T-helper 2 cell treated with Interferon-gamma antibody and Interleukin-4, amounts not matched to agents 5 μg/mL and 100 μg/mL, for 36 hours (primary cell): ENCODE measurements around the gene EP300.
"Not testable (repeated sequence)": the region's sequence is repeated elsewhere in the genome, so short reads cannot be mapped to it uniquely, and the experiment has no call there.

Experiments used
- DNase-seq: peaks from one replicate; pipeline ENCODE4 v3.0.0; 2021; ENCODE audit warnings: low spot score
- H3K27ac Mint-ChIP-seq: one replicate; pipeline ENCODE4 v1.8.0; 2021; ENCODE audit warnings: mild to moderate bottlenecking, mixed read lengths
- H3K27me3 Mint-ChIP-seq: one replicate; pipeline ENCODE4 v1.8.0; 2021; ENCODE audit warnings: low read depth, mixed read lengths
- H3K36me3 Mint-ChIP-seq: one replicate; pipeline ENCODE4 v1.8.0; 2021; ENCODE audit warnings: low read depth, mixed read lengths
- H3K4me1 Mint-ChIP-seq: one replicate; pipeline ENCODE4 v1.8.0; 2021; ENCODE audit warnings: low read depth, mixed read lengths
- H3K4me3 Mint-ChIP-seq: one replicate; pipeline ENCODE4 v1.8.0; 2022; ENCODE audit warnings: mild to moderate bottlenecking, moderate library complexity, mixed read lengths
- H3K9me3 Mint-ChIP-seq: one replicate; pipeline ENCODE4 v1.8.0; 2021; ENCODE audit warnings: mixed read lengths

EP300 gene

DNA sequence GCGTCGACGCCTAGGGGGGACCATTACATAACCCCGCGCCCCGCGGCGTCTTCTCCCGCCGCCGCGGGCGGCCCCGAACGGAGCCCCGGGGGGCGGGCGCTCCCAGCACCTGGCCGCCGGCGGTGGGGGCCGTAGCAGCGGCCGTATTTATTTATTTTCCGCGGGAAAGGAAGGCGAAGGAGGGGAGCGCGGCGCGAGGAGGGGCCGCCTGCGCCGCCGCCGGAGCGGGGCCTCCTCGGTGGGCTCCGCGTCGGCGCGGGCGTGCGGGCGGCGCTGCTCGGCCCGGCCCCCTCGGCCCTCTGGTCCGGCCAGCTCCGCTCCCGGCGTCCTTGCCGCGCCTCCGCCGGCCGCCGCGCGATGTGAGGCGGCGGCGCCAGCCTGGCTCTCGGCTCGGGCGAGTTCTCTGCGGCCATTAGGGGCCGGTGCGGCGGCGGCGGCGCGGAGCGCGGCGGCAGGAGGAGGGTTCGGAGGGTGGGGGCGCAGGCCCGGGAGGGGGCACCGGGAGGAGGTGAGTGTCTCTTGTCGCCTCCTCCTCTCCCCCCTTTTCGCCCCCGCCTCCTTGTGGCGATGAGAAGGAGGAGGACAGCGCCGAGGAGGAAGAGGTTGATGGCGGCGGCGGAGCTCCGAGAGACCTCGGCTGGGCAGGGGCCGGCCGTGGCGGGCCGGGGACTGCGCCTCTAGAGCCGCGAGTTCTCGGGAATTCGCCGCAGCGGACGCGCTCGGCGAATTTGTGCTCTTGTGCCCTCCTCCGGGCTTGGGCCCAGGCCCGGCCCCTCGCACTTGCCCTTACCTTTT is at the start of gene EP300:
Gene EP300 (plus strand): TSS at position 570 of the 795 bp plus-strand sequence. CDS start 413 bp downstream, outside the sequence.
- H3K9me3 Mint-ChIP-seq = no peaks in the 10 kb centered on the region
- peak within 1 kb of the TSS; percentile 98 for H3K4me3 Mint-ChIP-seq
- H3K27ac Mint-ChIP-seq = peak within 1 kb of the TSS; percentile 100
- H3K27me3 Mint-ChIP-seq = no peaks in the 10 kb centered on the region
- H3K36me3 Mint-ChIP-seq = peaks cover 28% of the 10 kb centered on the region
- H3K4me1 Mint-ChIP-seq = peaks cover 35% of the 10 kb centered on the region
- peak; percentile 84 for DNase-seq

- Mint-ChIP-seq H3K4me3 (no peak overlapping the region), H3K9me3 (no peaks in the 10 kb centered on the region), H3K27ac (no peak overlapping the region), H3K36me3 (no peaks in the 10 kb centered on the region), H3K4me1 (peaks cover 5% of the 10 kb centered on the region), H3K27me3 (peaks cover 2% of the 10 kb centered on the region)
- no peak for DNase-seq
Measured at GRCh38 chr22:41043722-41044121, 48.7 kb upstream of the EP300 start.

DNA sequence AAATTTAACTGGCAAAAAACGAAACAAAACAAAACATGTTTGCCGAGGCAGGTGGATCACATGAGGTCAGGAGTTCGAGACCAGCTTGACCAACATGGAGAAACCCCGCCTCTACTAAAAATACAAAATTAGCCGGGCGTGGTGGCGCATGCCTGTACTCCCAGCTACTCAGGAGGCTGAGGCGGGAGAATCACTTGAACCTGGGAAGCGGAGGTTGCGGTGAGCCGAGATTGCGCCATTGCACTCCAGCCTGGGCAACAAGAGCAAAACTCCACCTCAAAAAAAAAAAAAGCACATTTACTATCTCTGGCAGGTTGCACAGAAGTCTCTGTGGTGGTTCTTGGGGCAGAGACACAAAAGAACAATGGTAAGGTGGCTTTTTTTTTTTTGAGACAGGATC is 46.8 kb upstream of the EP300 start:
- DNase-seq, H3K27ac Mint-ChIP-seq, H3K4me3 Mint-ChIP-seq, H3K36me3 Mint-ChIP-seq, H3K4me1 Mint-ChIP-seq, H3K27me3 Mint-ChIP-seq, H3K9me3 Mint-ChIP-seq: not testable (repeated sequence)

GRCh38 chr22:41047801-41048211 is 44.6 kb upstream of the EP300 start:
- Mint-ChIP-seq H3K9me3 (no peaks in the 10 kb centered on the region), H3K27me3 (peaks cover 2% of the 10 kb centered on the region), H3K4me3 (no peak overlapping the region), H3K27ac (no peak overlapping the region), H3K36me3 (no peaks in the 10 kb centered on the region), H3K4me1 (peaks cover 9% of the 10 kb centered on the region)
- DNase-seq = no peak

DNA sequence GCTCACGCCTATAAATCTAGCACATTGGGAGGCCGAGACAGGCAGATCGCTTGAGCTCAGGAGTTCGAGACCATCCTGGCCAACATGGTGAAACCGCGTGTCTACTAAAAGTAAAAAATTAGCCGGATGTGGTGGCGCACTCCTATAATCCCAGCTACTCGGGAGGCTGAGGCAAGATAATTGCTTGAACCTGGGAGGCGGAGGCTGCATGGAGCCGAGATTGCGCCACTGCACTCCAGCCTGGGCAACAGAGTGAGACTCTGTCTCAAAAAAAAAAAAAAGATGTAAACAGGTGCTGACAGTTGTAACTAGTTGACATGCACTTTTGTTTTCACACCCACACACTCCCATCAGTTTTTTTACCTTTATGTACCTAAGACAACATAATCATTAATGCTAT is 44.0 kb upstream of the EP300 start:
- H3K27me3 Mint-ChIP-seq, H3K4me3 Mint-ChIP-seq, DNase-seq, H3K36me3 Mint-ChIP-seq, H3K9me3 Mint-ChIP-seq, H3K27ac Mint-ChIP-seq: not testable (repeated sequence)
- H3K4me1 Mint-ChIP-seq = peaks cover 14% of the 10 kb centered on the region

GRCh38 chr22:41048791-41049717 is 43.3 kb upstream of the EP300 start:
- H3K27ac Mint-ChIP-seq = no peak overlapping the region
- H3K4me3 Mint-ChIP-seq = no peak overlapping the region
- no peak for DNase-seq
- peaks cover 16% of the 10 kb centered on the region for H3K4me1 Mint-ChIP-seq
- H3K9me3 Mint-ChIP-seq = no peaks in the 10 kb centered on the region
- peaks cover 2% of the 10 kb centered on the region for H3K27me3 Mint-ChIP-seq
- H3K36me3 Mint-ChIP-seq = no peaks in the 10 kb centered on the region

DNA sequence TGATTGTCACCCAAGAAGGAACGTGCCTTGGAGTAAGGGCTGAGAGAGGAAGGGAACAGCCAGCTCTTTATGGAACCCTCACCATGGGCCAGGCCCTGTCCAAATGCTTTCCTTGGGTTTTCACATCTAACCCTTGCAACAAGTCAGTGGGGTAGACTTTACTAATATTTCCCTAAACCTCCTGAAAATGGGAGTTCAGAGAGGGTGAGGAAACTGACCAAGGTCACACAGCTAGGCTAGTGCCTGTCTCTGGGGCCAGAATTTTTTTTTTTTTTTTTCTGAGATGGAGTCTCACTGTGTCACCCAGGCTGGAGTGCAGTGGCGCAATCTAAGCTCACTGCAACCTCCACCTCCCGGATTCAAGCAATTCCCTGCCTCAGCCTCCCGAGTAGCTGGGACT is 42.6 kb upstream of the EP300 start:
- H3K4me3 Mint-ChIP-seq, H3K27ac Mint-ChIP-seq, H3K9me3 Mint-ChIP-seq, DNase-seq, H3K27me3 Mint-ChIP-seq, H3K36me3 Mint-ChIP-seq: not testable (repeated sequence)
- H3K4me1 Mint-ChIP-seq = peaks cover 16% of the 10 kb centered on the region

DNA sequence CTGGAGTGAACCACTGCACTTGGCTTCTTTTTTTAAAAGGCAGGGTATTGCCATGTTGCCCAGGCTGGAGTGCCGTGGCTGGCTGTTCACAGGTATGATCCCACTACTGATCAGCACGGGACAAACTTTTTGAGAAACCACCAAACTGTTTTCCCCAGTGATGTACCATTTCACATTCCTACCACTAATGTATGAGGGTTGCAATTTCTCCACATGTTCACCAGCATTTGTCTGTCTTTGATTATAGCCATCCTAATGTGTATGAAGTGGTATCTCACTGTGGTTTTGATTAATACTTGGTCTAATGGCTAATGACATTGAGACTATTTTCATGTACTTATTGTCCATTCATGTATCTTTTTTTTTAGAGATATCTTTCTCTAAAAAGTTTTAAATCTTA is 41.5 kb upstream of the EP300 start:
- H3K27ac Mint-ChIP-seq = no peak overlapping the region
- no peaks in the 10 kb centered on the region for H3K27me3 Mint-ChIP-seq
- peaks cover 16% of the 10 kb centered on the region for H3K4me1 Mint-ChIP-seq
- DNase-seq = no peak
- no peak overlapping the region for H3K4me3 Mint-ChIP-seq
- no peaks in the 10 kb centered on the region for H3K36me3 Mint-ChIP-seq
- no peaks in the 10 kb centered on the region for H3K9me3 Mint-ChIP-seq

DNA sequence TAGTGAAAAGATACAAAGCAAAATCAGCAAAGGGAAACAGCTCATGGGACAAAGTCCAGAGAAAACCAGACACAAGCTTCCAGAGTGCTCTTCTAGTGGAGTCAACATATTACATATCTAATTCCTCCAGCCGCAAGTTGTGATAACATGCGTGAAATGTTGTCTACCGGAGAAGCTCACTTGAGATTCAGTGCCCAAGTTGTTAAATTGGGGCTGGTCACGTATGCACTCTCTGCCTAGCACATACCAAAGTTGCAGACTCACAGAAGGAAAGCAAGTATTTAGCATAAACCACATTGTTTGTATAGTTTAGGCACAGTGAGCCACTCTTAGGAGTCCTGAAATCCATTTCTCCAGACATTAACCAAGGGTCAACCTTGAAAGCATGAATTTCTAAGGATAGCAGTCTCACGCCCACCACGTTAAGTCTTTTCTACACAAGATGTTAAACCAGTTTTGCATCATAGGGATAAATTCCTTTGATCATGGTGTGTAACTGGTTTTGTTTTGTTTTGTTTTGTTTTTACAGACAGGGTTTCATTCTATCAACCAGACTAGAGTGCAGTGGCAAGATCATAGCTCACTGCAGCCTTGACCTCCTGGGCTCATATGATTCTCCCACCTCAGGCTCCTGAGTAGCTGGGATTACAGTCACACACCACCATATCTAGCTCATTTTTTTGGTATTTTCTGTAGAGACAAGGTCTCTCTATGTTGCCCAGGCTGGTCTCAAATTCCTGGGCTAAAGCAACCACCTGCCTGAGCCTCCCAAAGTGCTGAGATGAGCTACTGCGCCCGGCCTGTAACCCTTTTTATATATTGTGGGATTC is 39.5 kb upstream of the EP300 start:
- H3K9me3 Mint-ChIP-seq = no peaks in the 10 kb centered on the region
- no peak overlapping the region for H3K27ac Mint-ChIP-seq
- H3K4me1 Mint-ChIP-seq = peaks cover 16% of the 10 kb centered on the region
- no peaks in the 10 kb centered on the region for H3K36me3 Mint-ChIP-seq
- no peak for DNase-seq
- no peaks in the 10 kb centered on the region for H3K27me3 Mint-ChIP-seq
- no peak overlapping the region for H3K4me3 Mint-ChIP-seq

- DNase-seq = no peak
- no peak overlapping the region for H3K27ac Mint-ChIP-seq
- H3K27me3 Mint-ChIP-seq = no peaks in the 10 kb centered on the region
- peaks cover 9% of the 10 kb centered on the region for H3K4me1 Mint-ChIP-seq
- H3K36me3 Mint-ChIP-seq = no peaks in the 10 kb centered on the region
- no peaks in the 10 kb centered on the region for H3K9me3 Mint-ChIP-seq
- H3K4me3 Mint-ChIP-seq = no peak overlapping the region
Measured at GRCh38 chr22:41057076-41057475, 35.3 kb upstream of the EP300 start.

DNA sequence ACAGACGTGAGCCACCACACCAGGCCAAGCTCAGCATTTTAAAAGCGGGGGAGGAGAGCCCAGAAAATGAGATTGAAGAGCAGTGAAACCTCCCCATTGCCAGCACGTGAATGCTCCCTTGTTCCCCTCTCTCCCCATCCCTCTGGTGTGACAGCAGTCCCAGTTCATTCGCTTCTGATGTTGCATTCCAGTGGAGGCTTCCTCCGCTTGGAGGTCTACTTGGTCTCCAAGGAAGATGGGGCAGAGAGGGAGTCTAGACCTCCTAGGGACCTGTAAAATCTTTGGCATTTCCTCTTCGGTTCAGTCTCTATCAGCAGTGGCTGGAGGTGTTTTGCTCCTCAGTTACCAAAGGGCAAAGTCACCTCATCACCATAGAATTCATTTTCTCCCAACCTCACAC is 30.2 kb upstream of the EP300 start:
- DNase-seq = no peak
- H3K9me3 Mint-ChIP-seq = no peaks in the 10 kb centered on the region
- H3K4me1 Mint-ChIP-seq = peaks cover 2% of the 10 kb centered on the region
- no peak overlapping the region for H3K27ac Mint-ChIP-seq
- H3K36me3 Mint-ChIP-seq = no peaks in the 10 kb centered on the region
- no peaks in the 10 kb centered on the region for H3K27me3 Mint-ChIP-seq
- H3K4me3 Mint-ChIP-seq = no peak overlapping the region

GRCh38 chr22:41064326-41064725 is 28.1 kb upstream of the EP300 start:
- H3K4me3 Mint-ChIP-seq, H3K36me3 Mint-ChIP-seq, H3K9me3 Mint-ChIP-seq, H3K27me3 Mint-ChIP-seq, H3K27ac Mint-ChIP-seq, DNase-seq: not testable (repeated sequence)
- peaks cover 11% of the 10 kb centered on the region for H3K4me1 Mint-ChIP-seq

GRCh38 chr22:41066341-41066740 is 26.1 kb upstream of the EP300 start:
- H3K4me1 Mint-ChIP-seq = peaks cover 11% of the 10 kb centered on the region
- H3K27me3 Mint-ChIP-seq, H3K9me3 Mint-ChIP-seq, H3K4me3 Mint-ChIP-seq, DNase-seq, H3K36me3 Mint-ChIP-seq, H3K27ac Mint-ChIP-seq: not testable (repeated sequence)

DNA sequence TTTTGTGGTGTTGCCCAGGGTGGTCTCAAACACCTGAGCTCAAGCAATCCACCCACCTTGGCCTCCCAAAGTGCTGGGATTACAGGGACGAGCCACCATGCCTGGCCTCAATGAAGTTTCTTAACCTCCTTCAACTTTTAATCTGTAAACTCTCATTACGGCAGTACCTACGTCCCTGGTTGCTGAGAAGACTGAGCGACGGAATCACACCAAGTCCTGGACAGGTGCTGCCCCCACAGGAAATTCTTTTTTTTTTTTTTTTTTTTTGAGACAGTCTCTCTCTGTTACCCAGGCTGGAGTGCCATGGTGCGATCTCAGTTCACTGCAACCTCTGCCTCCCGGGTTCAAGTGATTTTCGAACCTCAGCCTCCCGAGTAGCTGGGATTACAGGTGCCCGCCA is 24.4 kb upstream of the EP300 start:
- H3K4me1 Mint-ChIP-seq = peaks cover 11% of the 10 kb centered on the region
- not testable (repeated sequence) for DNase-seq, H3K36me3 Mint-ChIP-seq, H3K9me3 Mint-ChIP-seq, H3K27me3 Mint-ChIP-seq, H3K4me3 Mint-ChIP-seq
- H3K27ac Mint-ChIP-seq = peak overlapping the region; percentile 21
